Loucy (cell line): Measurements from ENCODE around the gene TNFRSF9.

Source experiments
- CTCF ChIP-seq: fragments of 200-600 bp; sonication (generic); conservative IDR thresholded peaks from 2 replicates; pipeline ENCODE4 v1.5.1; 2014; ENCODE audit warnings: mild to moderate bottlenecking, antibody characterized with exemption, low read length
- EZH2phosphoT487 ChIP-seq: fragments of 200-600 bp; IDR thresholded peaks from 2 replicates; pipeline ENCODE4 v1.6.1; 2018; ENCODE audit warnings: antibody characterized with exemption, mild to moderate bottlenecking, moderate library complexity, borderline replicate concordance

- TF ChIP-seq CTCF (no peak), EZH2phosphoT487 (no peak)
Observed at GRCh38 chr1:7878027-7878426, 62.6 kb downstream of the TNFRSF9 start.
